Right atrium auricular region (tissue), 2 donors: ENCODE data around the gene PLEKHM1. TPM values are rescaled to one million over a fixed set of nuclear protein-coding genes. Genes with fewer than 3 reads are reported as not detected.

Experiments
- DNase-seq: peaks from one replicate; pipeline ENCODE4 v3.0.0-alpha.2; 2019; ENCODE audit warnings: low spot score
- H3K27ac ChIP-seq, 2 donors: fragments of 200-600 bp; sonication (generic); 1 replicate in 1 of 2; 2 replicates in 1 of 2; pipeline ENCODE4 v1.5.1; 2016 to 2019
- H3K27me3 ChIP-seq, 2 donors: fragments of 200-600 bp; sonication (generic); one replicate each; pipeline versions ENCODE4 v1.5.1 to v1.6.0; 2017 to 2019
- H3K36me3 ChIP-seq: fragments of 200-600 bp; sonication (generic); one replicate; pipeline ENCODE4 v1.5.1; 2016
- H3K4me1 ChIP-seq, 2 donors: fragments of 200-600 bp; sonication (generic); one replicate each; pipeline versions ENCODE4 v1.5.1 to v1.6.0; 2017 to 2019
- H3K4me3 ChIP-seq, 2 donors: fragments of 200-600 bp; sonication (generic); 1 replicate in 1 of 2; 2 replicates in 1 of 2; pipeline ENCODE4 v1.5.1; 2017 to 2019; ENCODE audit warnings: mild to moderate bottlenecking in 1 of 2, moderate library complexity in 1 of 2
- H3K9me3 ChIP-seq, 2 donors: fragments of 200-600 bp; sonication (generic); one replicate each; pipeline ENCODE4 v1.5.1; 2019
- CTCF ChIP-seq, 2 donors: fragments of 200-600 bp; sonication (generic); IDR thresholded peaks; one replicate each; pipeline ENCODE4 v1.5.1; 2019; ENCODE audit warnings: antibody characterized with exemption in 2 of 2
- total RNA-seq, 2 donors: library from RNA; depleted of rRNA; stranded (reverse); fragments of >200 nt; gene quantifications; one replicate each; pipeline ENCODE4 v1.1.0, GENCODE V29; 2016

The PLEKHM1 gene
- total RNA-seq, 2 donors from 2014 or later: 26.9 to 46.1 TPM

DNA sequence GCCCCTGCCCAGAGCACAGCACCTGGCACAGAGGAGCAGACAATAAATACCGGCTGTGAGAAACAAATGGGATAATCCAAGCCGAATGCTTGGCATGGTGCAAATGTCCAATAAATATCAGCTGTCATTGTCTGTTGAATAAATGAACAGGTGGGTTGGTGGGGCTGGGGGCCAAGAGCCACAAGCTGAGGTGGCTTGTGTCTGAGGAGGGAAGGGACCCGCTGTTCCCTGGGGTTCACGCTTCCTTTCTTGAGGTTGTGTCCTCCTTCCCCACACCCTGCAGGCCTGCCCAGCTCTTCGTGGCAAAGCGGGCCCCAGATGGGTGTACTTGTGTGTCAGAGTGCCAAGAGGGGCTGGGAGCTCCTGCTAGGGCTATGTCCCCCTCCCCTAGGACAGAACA, 96.4 kb downstream of the PLEKHM1 start:
- H3K36me3 ChIP-seq: peaks cover 30% of the 10 kb centered on the region
- DNase-seq: no peak

DNA sequence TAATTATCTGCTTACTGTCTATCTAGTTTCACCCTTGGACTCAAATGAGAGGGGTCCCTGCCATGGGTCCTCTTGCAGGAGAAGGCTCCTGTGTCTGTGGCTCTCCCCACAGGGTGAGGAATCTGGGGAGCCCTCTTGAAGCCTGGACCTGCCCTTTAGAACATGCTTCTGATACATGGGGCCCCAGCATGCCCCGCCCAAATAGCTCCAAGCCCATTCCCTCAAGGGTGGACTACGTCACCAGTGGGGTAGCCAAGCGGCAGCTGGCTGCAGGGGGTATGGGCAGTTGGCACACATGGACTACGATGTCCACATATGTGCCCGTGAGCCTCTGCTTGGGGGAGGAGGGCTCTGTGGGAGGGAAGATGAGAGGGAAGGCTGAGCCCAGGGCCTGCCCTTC, 97.1 kb downstream of the PLEKHM1 start:
- DNase-seq: no peak
- no peak overlapping the region for H3K4me3 ChIP-seq
- no peak overlapping the region for H3K27ac ChIP-seq
- H3K9me3 ChIP-seq: no peaks in the 10 kb centered on the region
- peaks cover 0 to 15% of the 10 kb centered on the region in 2 donors for H3K4me1 ChIP-seq
- TF ChIP-seq CTCF (IDR thresholded peaks at IDR 0.05): no peak
- H3K27me3 ChIP-seq: no peaks in the 10 kb centered on the region
- H3K36me3 ChIP-seq: peaks cover 30% of the 10 kb centered on the region

More for the DNA sequence above, 96.4 kb downstream of the PLEKHM1 start:
- Histone ChIP-seq H3K27ac (no peak overlapping the region), H3K27me3 (no peaks in the 10 kb centered on the region), H3K4me1 (peaks cover 0 to 15% of the 10 kb centered on the region in 2 donors), H3K9me3 (no peaks in the 10 kb centered on the region), H3K4me3 (no peak overlapping the region)
- no peak for TF ChIP-seq CTCF (IDR thresholded peaks at IDR 0.05)

GRCh38 chr17:45391918-45392317, 98.6 kb downstream of the PLEKHM1 start:
- no peak for DNase-seq
- H3K36me3 ChIP-seq: peaks cover 19% of the 10 kb centered on the region
- H3K4me3 ChIP-seq: no peak overlapping the region
- no peak for TF ChIP-seq CTCF (IDR thresholded peaks at IDR 0.05)
- no peak overlapping the region for H3K27ac ChIP-seq
- H3K27me3 ChIP-seq: no peaks in the 10 kb centered on the region
- no peaks in the 10 kb centered on the region for H3K9me3 ChIP-seq
- peaks cover 0 to 15% of the 10 kb centered on the region in 2 donors for H3K4me1 ChIP-seq

GRCh38 chr17:45391291-45391690, 99.2 kb downstream of the PLEKHM1 start:
- Histone ChIP-seq H3K9me3 (no peaks in the 10 kb centered on the region), H3K27ac (no peak overlapping the region), H3K27me3 (no peaks in the 10 kb centered on the region), H3K4me3 (no peak overlapping the region), H3K4me1 (peaks cover 0 to 15% of the 10 kb centered on the region in 2 donors), H3K36me3 (peaks cover 13% of the 10 kb centered on the region)
- TF ChIP-seq CTCF (IDR thresholded peaks at IDR 0.05): no peak
- no peak for DNase-seq

GRCh38 chr17:45389354-45389753, 101.2 kb downstream of the PLEKHM1 start:
- no peak for DNase-seq
- no peaks in the 10 kb centered on the region for H3K27me3 ChIP-seq
- H3K36me3 ChIP-seq: peaks cover 5% of the 10 kb centered on the region
- TF ChIP-seq CTCF (IDR thresholded peaks at IDR 0.05): no peak
- H3K4me3 ChIP-seq: no peak overlapping the region
- H3K4me1 ChIP-seq: peaks cover 0 to 14% of the 10 kb centered on the region in 2 donors
- H3K27ac ChIP-seq: no peak overlapping the region
- H3K9me3 ChIP-seq: no peaks in the 10 kb centered on the region

DNA sequence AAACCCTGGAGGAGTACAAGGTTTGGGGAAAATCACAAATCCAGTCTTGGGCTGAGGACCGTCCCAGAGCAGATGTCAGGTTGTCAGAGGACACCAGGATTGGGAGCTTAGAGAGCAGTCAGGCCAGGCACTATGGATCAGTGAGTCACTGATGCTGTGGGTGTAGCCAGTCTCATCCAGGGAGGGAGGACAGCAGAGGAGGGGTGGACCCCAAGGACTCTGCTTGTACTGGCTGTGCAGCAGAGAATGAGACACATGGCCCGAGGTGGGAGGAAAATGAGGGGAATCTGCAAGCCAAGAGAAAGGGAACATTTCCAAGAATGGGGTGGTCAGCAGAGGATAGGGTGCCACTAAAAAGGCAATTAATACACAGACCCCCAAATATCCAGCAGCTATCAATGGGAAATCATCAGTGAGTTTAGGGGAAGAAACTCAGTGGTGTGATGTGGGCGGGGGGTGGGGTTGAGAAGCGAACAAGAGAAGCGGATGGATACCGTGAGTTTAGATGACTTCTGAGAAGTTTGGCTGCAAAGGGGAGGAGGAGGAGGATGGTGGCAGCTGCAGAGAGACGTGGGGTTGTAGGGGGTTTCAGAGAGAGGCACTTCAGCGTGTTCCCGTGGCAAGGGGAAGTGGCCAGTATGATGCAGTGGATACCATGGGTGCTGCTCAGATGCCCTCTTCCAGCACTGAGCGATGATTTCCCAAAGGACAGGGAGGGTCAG, 101.8 kb downstream of the PLEKHM1 start:
- H3K27ac ChIP-seq: no peak overlapping the region

More for the DNA sequence above, 101.8 kb downstream of the PLEKHM1 start:
- Histone ChIP-seq H3K4me1 (peaks cover 0 to 19% of the 10 kb centered on the region in 2 donors), H3K36me3 (no peaks in the 10 kb centered on the region), H3K27me3 (no peaks in the 10 kb centered on the region), H3K4me3 (no peak overlapping the region), H3K9me3 (no peaks in the 10 kb centered on the region)
- no peak for TF ChIP-seq CTCF (IDR thresholded peaks at IDR 0.05)
- DNase-seq: no peak
